Kidney epithelial cell (primary cell): ENCODE results near the gene PLB1. TPM values are rescaled to one million over a fixed set of nuclear protein-coding genes. Genes with fewer than 3 reads are reported as not detected.

ENCODE experiments used
- DNase-seq: peaks from one replicate; pipeline ENCODE4 v3.0.0-alpha.2; 2010; ENCODE audit warnings: low read depth
- H3K27me3 ChIP-seq: 2 replicates; pipeline ENCODE4 v1.6.0; 2011; ENCODE audit warnings: low read length; ENCODE audit not compliant: control insufficient read depth, insufficient read depth
- H3K36me3 ChIP-seq: 2 replicates; pipeline ENCODE4 v1.5.1; 2011; ENCODE audit warnings: low read length; ENCODE audit not compliant: control insufficient read depth, insufficient read depth
- H3K4me3 ChIP-seq: 2 replicates; pipeline ENCODE4 v1.5.1; 2011; ENCODE audit warnings: low read depth, mild to moderate bottlenecking, control low read depth, low read length
- total RNA-seq: library from RNA; depleted of rRNA; stranded (reverse); fragments of >200 nt; gene quantifications from 2 replicates; pipeline ENCODE4 v1.2.3, GENCODE V29; 2015
- TF ChIP-seq, protein P1 (sequence below): IDR thresholded peaks from 2 replicates; pipeline ENCODE4 v1.5.1; 2011; ENCODE audit warnings: mild to moderate bottlenecking, moderate library complexity, low read length, control low read depth, inconsistent platforms; ENCODE audit not compliant: insufficient read depth, poor library complexity, severe bottlenecking

Gene PLB1
- total RNA-seq, 1 donor from 2014 or later: 0.25 TPM

GRCh38 chr2:28674713-28675068, 178.8 kb downstream of the PLB1 start:
- no peak for DNase-seq
- Histone ChIP-seq H3K4me3 (no peak overlapping the region), H3K36me3 (no peaks in the 10 kb centered on the region), H3K27me3 (no peaks in the 10 kb centered on the region)
- TF ChIP-seq, protein P1, sequence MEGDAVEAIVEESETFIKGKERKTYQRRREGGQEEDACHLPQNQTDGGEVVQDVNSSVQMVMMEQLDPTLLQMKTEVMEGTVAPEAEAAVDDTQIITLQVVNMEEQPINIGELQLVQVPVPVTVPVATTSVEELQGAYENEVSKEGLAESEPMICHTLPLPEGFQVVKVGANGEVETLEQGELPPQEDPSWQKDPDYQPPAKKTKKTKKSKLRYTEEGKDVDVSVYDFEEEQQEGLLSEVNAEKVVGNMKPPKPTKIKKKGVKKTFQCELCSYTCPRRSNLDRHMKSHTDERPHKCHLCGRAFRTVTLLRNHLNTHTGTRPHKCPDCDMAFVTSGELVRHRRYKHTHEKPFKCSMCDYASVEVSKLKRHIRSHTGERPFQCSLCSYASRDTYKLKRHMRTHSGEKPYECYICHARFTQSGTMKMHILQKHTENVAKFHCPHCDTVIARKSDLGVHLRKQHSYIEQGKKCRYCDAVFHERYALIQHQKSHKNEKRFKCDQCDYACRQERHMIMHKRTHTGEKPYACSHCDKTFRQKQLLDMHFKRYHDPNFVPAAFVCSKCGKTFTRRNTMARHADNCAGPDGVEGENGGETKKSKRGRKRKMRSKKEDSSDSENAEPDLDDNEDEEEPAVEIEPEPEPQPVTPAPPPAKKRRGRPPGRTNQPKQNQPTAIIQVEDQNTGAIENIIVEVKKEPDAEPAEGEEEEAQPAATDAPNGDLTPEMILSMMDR: no peak

DNA sequence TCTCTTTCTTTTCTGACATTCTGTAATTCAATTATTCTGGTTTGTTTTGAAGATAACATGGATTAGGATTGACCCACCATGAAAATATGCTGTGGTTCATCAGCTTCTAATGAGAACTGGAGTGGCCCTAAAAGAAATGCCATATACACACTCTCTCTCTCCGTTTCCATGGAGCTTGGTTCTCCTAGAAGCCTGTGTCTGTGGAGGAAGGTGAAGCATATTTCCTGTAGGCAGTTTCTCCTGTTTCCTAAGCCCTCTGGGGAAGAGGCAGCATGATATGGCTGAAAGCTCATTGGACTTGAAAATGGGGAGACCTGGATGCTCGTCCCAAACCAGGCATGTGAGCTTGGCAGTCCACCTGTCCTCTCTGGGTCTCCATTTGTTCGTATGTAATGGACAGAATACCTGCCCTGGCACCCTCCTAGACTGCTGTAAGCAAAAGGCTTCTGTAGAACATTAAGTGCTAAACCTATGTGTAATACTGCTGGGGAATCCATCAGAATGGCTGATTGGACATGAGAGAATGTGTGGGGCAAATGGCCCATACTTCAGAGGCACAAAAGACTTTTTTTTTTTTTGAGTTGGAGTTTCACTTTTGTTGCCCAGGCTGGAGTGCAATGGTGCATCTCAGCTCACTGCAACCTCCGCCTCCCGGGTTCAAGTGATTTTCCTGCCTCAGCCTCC, 180.4 kb downstream of the PLB1 start:
- no peaks in the 10 kb centered on the region for H3K36me3 ChIP-seq
- H3K27me3 ChIP-seq: no peaks in the 10 kb centered on the region
- TF ChIP-seq, protein P1: no peak
- no peak for DNase-seq
- H3K4me3 ChIP-seq: no peak overlapping the region

GRCh38 chr2:28678175-28678855, 182.5 kb downstream of the PLB1 start:
- no peaks in the 10 kb centered on the region for H3K27me3 ChIP-seq
- no peak for DNase-seq
- H3K36me3 ChIP-seq: no peaks in the 10 kb centered on the region
- no peak overlapping the region for H3K4me3 ChIP-seq
- TF ChIP-seq, protein P1: no peak

DNA sequence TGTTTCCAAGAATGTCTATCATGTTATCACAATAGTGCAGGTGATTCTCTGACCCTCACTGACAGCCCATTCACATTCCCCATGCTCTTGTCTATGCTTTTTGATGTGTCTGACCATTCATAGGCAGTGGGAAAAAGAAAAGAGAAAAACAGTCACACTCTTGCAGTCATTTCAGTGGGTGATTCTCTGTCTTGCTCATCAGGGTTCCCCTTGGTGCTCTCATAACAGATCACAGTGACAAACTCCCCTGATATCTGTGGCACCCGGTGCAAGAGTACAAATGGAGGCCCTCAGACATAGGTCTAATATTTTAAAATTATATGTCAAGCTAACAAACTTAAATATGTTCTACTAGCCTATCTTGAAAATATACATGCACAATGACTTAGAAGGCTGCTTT, 183.1 kb downstream of the PLB1 start:
- no peak for DNase-seq
- Histone ChIP-seq H3K36me3 (no peaks in the 10 kb centered on the region), H3K4me3 (no peak overlapping the region), H3K27me3 (no peaks in the 10 kb centered on the region)
- TF ChIP-seq, protein P1: no peak

- Histone ChIP-seq H3K27me3 (no peaks in the 10 kb centered on the region), H3K36me3 (no peaks in the 10 kb centered on the region), H3K4me3 (no peak overlapping the region)
- TF ChIP-seq, protein P1: no peak
- no peak for DNase-seq
These were observed 184.8 kb downstream of the PLB1 start for GRCh38 chr2:28680657-28681056.
